HepG2 (cell line): Measurements from ENCODE around the gene CRISPLD2. TPM values are rescaled to one million over a fixed set of nuclear protein-coding genes. Genes with fewer than 3 reads are reported as not detected.

Experiments
- ATAC-seq: fragments of 200-7000 bp; cut with Tn5 transposase; 3 replicates; pipeline ENCODE4 v1.9.1; 2020; ENCODE audit warnings: mild to moderate bottlenecking, moderate library complexity
- BruUV-seq: library from RNA; stranded (reverse); fragments of 400-500 nt; replicated peaks from 2 replicates; lab custom pipeline; 2021; lab: Mats Ljungman, UMichigan
- CTCF ChIA-PET: fragments of 300-600 bp; formaldehyde crosslinking; extraction: SDS; loops from one replicate; lab custom pipeline; 2021; ENCODE audit warnings: low total read pairs, inconsistent platforms, low intra/inter-chr PET ratio; lab: Yijun Ruan, JAX
- POLR2A ChIA-PET: fragments of 350-600 bp; sonication (Branson Sonifier 250); formaldehyde crosslinking; loops from one replicate; lab custom pipeline; 2020; ENCODE audit warnings: antibody characterized with exemption, inconsistent platforms; lab: Yijun Ruan, JAX
- DNase-seq: peaks from one replicate; pipeline ENCODE4 v3.0.0-alpha.2; 2015; ENCODE audit warnings: low spot score
- FAIRE-seq: peaks from 3 replicates; lab custom pipeline; 2011; peaks lifted over from hg19 to GRCh38; lab: Jason Lieb, UNC
- H2AFZ ChIP-seq: one replicate; pipeline ENCODE4 v1.6.1; 2011; ENCODE audit warnings: low read length, inconsistent platforms
- H3K27ac ChIP-seq: fragments of 300-600 bp; 3 replicates; pipeline ENCODE4 v1.8.0; 2011; ENCODE audit warnings: mixed run types, mild to moderate bottlenecking, mixed read lengths, low read length, inconsistent platforms; ENCODE audit not compliant: insufficient read depth; ENCODE audit errors: extremely low read length
- H3K27me3 ChIP-seq, 2 experiments: fragments of 200-600 bp in 1 of 2; 2 replicates in 1 of 2; 3 replicates in 1 of 2; pipeline versions ENCODE4 v1.6.0 to v1.8.0; 2011; ENCODE audit warnings: low read length in 2 of 2, mild to moderate bottlenecking in 2 of 2, moderate library complexity in 2 of 2, inconsistent platforms in 1 of 2; ENCODE audit not compliant: insufficient read depth in 2 of 2, control insufficient read depth in 1 of 2
- H3K36me3 ChIP-seq, 2 experiments: fragments of 200-600 bp in 1 of 2; replicated peaks in 1 of 2; 2 replicates in 1 of 2; 3 replicates in 1 of 2; pipeline versions ENCODE4 v1.5.1 to v1.8.0; 2011; ENCODE audit warnings: low read length in 2 of 2, inconsistent platforms in 1 of 2; ENCODE audit not compliant: insufficient read depth in 2 of 2, control insufficient read depth in 1 of 2
- H3K4me1 ChIP-seq: 2 replicates; pipeline ENCODE4 v1.5.1; 2012; ENCODE audit warnings: low read length, inconsistent platforms; ENCODE audit not compliant: insufficient read depth
- H3K4me2 ChIP-seq: 2 replicates; pipeline ENCODE4 v1.6.0; 2011; ENCODE audit warnings: low read depth, low read length, inconsistent platforms
- H3K4me3 ChIP-seq, 3 experiments: fragments of 200-600 bp in 1 of 3; sonication (generic), shearing (Covaris generic) in 1 of 3; replicated peaks in 1 of 3; 2 replicates each; pipeline ENCODE4 v1.5.1; 2011 to 2016; ENCODE audit warnings: low read length in 3 of 3, inconsistent platforms in 2 of 3, low read depth in 2 of 3, mild to moderate bottlenecking in 2 of 3, control low read depth in 1 of 3, mixed read lengths in 1 of 3; ENCODE audit not compliant: insufficient read depth in 1 of 3
- H3K79me2 ChIP-seq: one replicate; pipeline ENCODE4 v1.6.1; 2011; ENCODE audit warnings: low read length, inconsistent platforms; ENCODE audit not compliant: insufficient read depth
- H3K9ac ChIP-seq: 2 replicates; pipeline ENCODE4 v1.6.0; 2011; ENCODE audit warnings: mild to moderate bottlenecking, low read depth, low read length, inconsistent platforms; ENCODE audit not compliant: insufficient read depth
- H3K9me3 ChIP-seq: 2 replicates; pipeline ENCODE4 v1.5.1; 2012; ENCODE audit warnings: mild to moderate bottlenecking, low read length
- H4K20me1 ChIP-seq: 2 replicates; pipeline ENCODE4 v1.6.0; 2011; ENCODE audit warnings: inconsistent platforms, mild to moderate bottlenecking, low read length, moderate library complexity; ENCODE audit not compliant: insufficient read depth
- BHLHE40 ChIP-seq: IDR thresholded peaks from 2 replicates; pipeline ENCODE4 v1.6.1; 2011; ENCODE audit warnings: low read length, improper control_type of control experiment
- GZF1 ChIP-seq: sonication (generic); formaldehyde crosslinking; IDR thresholded peaks from 2 replicates; pipeline ENCODE4 v1.5.1; 2020; ENCODE audit warnings: mild to moderate bottlenecking, missing genetic modification reagents
- PCBP2 ChIP-seq: fragments of 200-400 bp; formaldehyde crosslinking; optimal IDR thresholded peaks from 2 replicates; pipeline ENCODE3; 2018; ENCODE audit warnings: low read length, low read depth; ENCODE audit not compliant: poor library complexity, severe bottlenecking
- PRPF4 ChIP-seq: fragments of 200-400 bp; formaldehyde crosslinking; IDR thresholded peaks from 2 replicates; pipeline ENCODE4 v1.6.1; 2016; ENCODE audit warnings: low read length, low read depth; ENCODE audit not compliant: poor library complexity, severe bottlenecking
- ZKSCAN1 ChIP-seq: fragments of 150-350 bp; IDR thresholded peaks from 2 replicates; pipeline ENCODE4 v1.6.1; 2014; ENCODE audit warnings: low read length
- ZNF138 ChIP-seq: sonication (generic); formaldehyde crosslinking; IDR thresholded peaks from 2 replicates; pipeline ENCODE4 v1.5.0; 2020; ENCODE audit warnings: mild to moderate bottlenecking, low read depth, missing genetic modification reagents
- ZNF30 ChIP-seq: sonication (generic); formaldehyde crosslinking; IDR thresholded peaks from 2 replicates; pipeline ENCODE4 v1.5.0; 2020; ENCODE audit warnings: mild to moderate bottlenecking, missing genetic modification reagents
- ZNF564 ChIP-seq: sonication (generic); formaldehyde crosslinking; IDR thresholded peaks from 2 replicates; pipeline ENCODE4 v1.8.1; 2023; ENCODE audit warnings: mild to moderate bottlenecking, missing genetic modification reagents
- ZNF703 ChIP-seq: sonication (generic); formaldehyde crosslinking; IDR thresholded peaks from 2 replicates; pipeline ENCODE4 v1.5.1; 2020; ENCODE audit warnings: missing genetic modification reagents, mild to moderate bottlenecking, moderate library complexity, borderline replicate concordance
- ZNF878 ChIP-seq: sonication (generic); formaldehyde crosslinking; IDR thresholded peaks from 2 replicates; pipeline ENCODE4 v1.8.1; 2023; ENCODE audit warnings: mild to moderate bottlenecking, missing genetic modification reagents, moderate library complexity
- WGBS: methylation state at CpG from one replicate; pipeline ENCODE4 v1.1.6; 2017; ENCODE audit warnings: low lambda C conversion rate; 5-methylcytosine and 5-hydroxymethylcytosine counted together
- in situ Hi-C: cut with HindIII; loops from 2 replicates; pipeline ENCODE4 v1.10.0; 2017; ENCODE audit warnings: low pct_unique_long_range_greater_than_20kb; ENCODE audit not compliant: extremely low pct_ligation_motif_present
- intact Hi-C: fragments of 100-400 bp; cut with micrococcal nuclease; formaldehyde crosslinking; loops from one replicate; pipeline ENCODE4 v1.10.0; 2022; ENCODE audit not compliant: unreplicated experiment
- polyA plus RNA-seq, 8 experiments: library from polyadenylated mRNA; depleted of rRNA in 3 of 8; stranded (reverse) in 7 of 8; unstranded in 1 of 8; fragments of >200 nt; fragmentation: Illumina TruSeq in 4 of 8; extraction: Trizol in 4 of 8; gene quantifications; 2 replicates each; pipeline versions ENCODE4 v1.2.1 to v1.2.3, GENCODE V29; 2011 to 2016; ENCODE audit warnings: low read depth in 4 of 8, missing spikeins in 1 of 8, mixed read lengths in 1 of 8; ENCODE audit not compliant: insufficient read depth in 1 of 8
- total RNA-seq, 5 experiments: library from RNA; depleted of rRNA; stranded (reverse); fragments of >200 nt; fragmentation: Illumina TruSeq; extraction: Trizol; gene quantifications; 2 replicates each; pipeline ENCODE4 v1.2.3, GENCODE V29; 2016; ENCODE audit warnings: low read depth in 1 of 5
- TF ChIP-seq, protein P1 (sequence below): IDR thresholded peaks from 2 replicates; pipeline ENCODE4 v1.6.1; 2016; ENCODE audit warnings: low read depth

Gene CRISPLD2
- total and polyA plus RNA-seq, 2 of the 13 experiments (the other 11 are each of a cell fraction or from before 2014, with no cell fraction given) = 0.04 to 0.31 TPM

DNA sequence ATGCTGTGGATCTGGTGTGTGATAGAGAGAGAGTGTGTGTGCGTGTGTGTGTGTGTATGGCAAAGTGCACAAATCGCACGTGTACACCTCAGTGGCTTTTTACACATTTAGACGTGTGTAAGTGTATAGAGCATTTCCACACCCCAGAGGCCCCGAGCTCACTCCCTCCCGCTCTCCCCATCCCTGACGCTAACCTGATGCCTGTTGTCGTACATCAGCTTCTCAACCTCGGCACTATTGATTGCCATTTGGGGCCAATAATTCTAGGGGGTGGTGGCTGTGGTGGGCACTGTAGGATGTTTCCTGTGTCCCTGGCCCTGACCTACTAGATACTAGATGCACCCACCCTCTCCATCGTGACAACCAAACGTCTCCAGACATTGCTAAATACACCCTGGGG is 30.4 kb upstream of the CRISPLD2 start:
- Histone ChIP-seq H3K4me1 (peaks cover 19% of the 10 kb centered on the region; the same call in 1 of the 2 replicates), H4K20me1 (no peaks in the 10 kb centered on the region), H3K4me2 (no peak overlapping the region), H2AFZ (no peak overlapping the region), H3K27me3 (no peaks in the 10 kb centered on the region), H3K4me3 (no peak overlapping the region), H3K79me2 (no peaks in the 10 kb centered on the region), H3K36me3 (no peaks in the 10 kb centered on the region), H3K9ac (no peak overlapping the region), H3K9me3 (no peaks in the 10 kb centered on the region), H3K27ac (no peak overlapping the region)
- intact Hi-C loops = no loop called here
- DNase-seq (no peak), FAIRE-seq (no peak), ATAC-seq (no peak)
- TF ChIP-seq GZF1 (CRISPR knock-in tag) = no peak
- TF ChIP-seq ZNF564 = no peak
- TF ChIP-seq ZNF703 (CRISPR knock-in tag) = no peak
- TF ChIP-seq BHLHE40 = no peak
- TF ChIP-seq PRPF4 = no peak
- TF ChIP-seq, protein P1, sequence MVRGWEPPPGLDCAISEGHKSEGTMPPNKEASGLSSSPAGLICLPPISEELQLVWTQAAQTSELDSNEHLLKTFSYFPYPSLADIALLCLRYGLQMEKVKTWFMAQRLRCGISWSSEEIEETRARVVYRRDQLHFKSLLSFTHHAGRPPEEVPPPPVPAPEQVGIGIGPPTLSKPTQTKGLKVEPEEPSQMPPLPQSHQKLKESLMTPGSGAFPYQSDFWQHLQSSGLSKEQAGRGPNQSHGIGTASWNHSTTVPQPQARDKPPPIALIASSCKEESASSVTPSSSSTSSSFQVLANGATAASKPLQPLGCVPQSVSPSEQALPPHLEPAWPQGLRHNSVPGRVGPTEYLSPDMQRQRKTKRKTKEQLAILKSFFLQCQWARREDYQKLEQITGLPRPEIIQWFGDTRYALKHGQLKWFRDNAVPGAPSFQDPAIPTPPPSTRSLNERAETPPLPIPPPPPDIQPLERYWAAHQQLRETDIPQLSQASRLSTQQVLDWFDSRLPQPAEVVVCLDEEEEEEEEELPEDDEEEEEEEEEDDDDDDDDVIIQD = no peak
- TF ChIP-seq ZNF138 (CRISPR knock-in tag) = no peak
- TF ChIP-seq ZKSCAN1 = no peak
- TF ChIP-seq ZNF30 (CRISPR knock-in tag) = no peak
- no peak for TF ChIP-seq ZNF878 (CRISPR knock-in tag)
- no peak for TF ChIP-seq PCBP2
- in situ Hi-C loops = no loop called here
- no TSS peak for BruUV-seq
- 78% methylated on average over 11 of the region's 11 CpGs for WGBS
- CTCF ChIA-PET = no interaction called here
- POLR2A ChIA-PET = no interaction called here
